Progenitor cell of endocrine pancreas (in vitro differentiated cells): ENCODE data around the gene BCKDHB. TPM values are rescaled to one million over a fixed set of nuclear protein-coding genes. Genes with fewer than 3 reads are reported as not detected.
"Not testable (repeated sequence)": the region's sequence is repeated elsewhere in the genome, so short reads cannot be mapped to it uniquely, and the experiment has no call there.

Source experiments
- DNase-seq: peaks from one replicate; pipeline ENCODE4 v3.0.0; 2021; ENCODE audit warnings: low spot score; ENCODE audit not compliant: unreplicated experiment
- H3K27ac Mint-ChIP-seq: 2 replicates; pipeline ENCODE4 v1.8.0; 2021; ENCODE audit warnings: mild to moderate bottlenecking, moderate library complexity, mixed read lengths
- H3K27me3 Mint-ChIP-seq: 2 replicates; pipeline ENCODE4 v1.8.0; 2021; ENCODE audit warnings: mixed read lengths
- H3K36me3 Mint-ChIP-seq: 2 replicates; pipeline ENCODE4 v1.8.0; 2022; ENCODE audit warnings: mixed read lengths; ENCODE audit not compliant: insufficient read depth
- H3K4me1 Mint-ChIP-seq: 2 replicates; pipeline ENCODE4 v1.8.0; 2021; ENCODE audit warnings: low read depth, mixed read lengths
- H3K4me3 Mint-ChIP-seq: 2 replicates; pipeline ENCODE4 v1.8.0; 2021; ENCODE audit warnings: low read depth, mild to moderate bottlenecking, moderate library complexity, mixed read lengths
- H3K9me3 Mint-ChIP-seq: 2 replicates; pipeline ENCODE4 v1.8.0; 2021; ENCODE audit warnings: low read depth, mixed read lengths
- long read RNA-seq: library from polyadenylated mRNA; unstranded; transcript quantifications from one replicate; pipeline ENCODE4 v2.0.0, GENCODE V29; 2020
- total RNA-seq: library from RNA; stranded (reverse); gene quantifications from 2 replicates; pipeline ENCODE4 v1.2.1, GENCODE V29; 2021
- TF ChIP-seq, protein P1 (sequence below): fragments of 200-600 bp; sonication (generic); IDR thresholded peaks from one replicate; pipeline ENCODE4 v1.5.0; 2021; ENCODE audit warnings: antibody characterized with exemption, mild to moderate bottlenecking; ENCODE audit not compliant: unreplicated experiment

BCKDHB gene
- total RNA-seq: 30.7 and 34.8 TPM in 2 replicates
- long read RNA-seq, transcript BCKDHB-202 (11 exons, 1,514 nt): major isoform, 17 of 40 reads
- long read RNA-seq, partial matches to known transcripts: 3 of 40 reads
- long read RNA-seq, other reads (novel, unspliced or antisense): 16 of 40 reads

DNA sequence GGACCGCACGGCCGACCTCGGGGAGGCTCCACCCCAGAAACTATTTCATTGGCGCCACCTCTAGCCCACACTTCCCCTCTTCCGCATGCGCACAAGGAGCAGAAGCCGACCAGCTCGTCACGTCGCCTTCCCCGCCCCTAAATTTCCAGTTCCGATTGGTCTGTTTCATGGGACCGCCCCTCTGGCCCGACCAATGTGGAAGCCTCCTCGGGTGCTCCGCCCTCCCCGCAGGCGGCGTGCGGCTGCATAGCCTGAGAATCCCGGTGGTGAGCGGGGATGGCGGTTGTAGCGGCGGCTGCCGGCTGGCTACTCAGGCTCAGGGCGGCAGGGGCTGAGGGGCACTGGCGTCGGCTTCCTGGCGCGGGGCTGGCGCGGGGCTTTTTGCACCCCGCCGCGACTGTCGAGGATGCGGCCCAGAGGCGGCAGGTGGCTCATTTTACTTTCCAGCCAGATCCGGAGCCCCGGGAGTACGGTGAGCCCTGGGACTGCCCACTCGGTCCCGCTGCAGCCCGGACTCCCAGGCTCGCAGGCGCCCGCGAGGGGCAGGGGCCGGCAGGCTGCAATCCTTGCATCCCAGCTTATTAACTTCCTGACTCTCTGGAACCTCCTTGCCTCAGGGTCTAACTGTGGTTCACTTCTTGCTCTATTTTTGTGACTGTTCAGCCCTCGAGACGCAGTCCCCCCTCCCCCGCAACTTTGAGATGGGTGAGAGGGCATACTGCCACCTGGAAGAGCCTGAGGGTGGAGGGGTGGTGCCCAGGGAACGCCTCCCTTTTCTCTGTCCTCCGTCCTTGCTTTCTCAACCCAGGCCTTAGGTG lies at the start of gene BCKDHB:
Gene BCKDHB (plus strand): TSS at position 254 of the 818 bp plus-strand sequence. CDS start 23 bp downstream, at position 277.
- TF ChIP-seq, protein P1, sequence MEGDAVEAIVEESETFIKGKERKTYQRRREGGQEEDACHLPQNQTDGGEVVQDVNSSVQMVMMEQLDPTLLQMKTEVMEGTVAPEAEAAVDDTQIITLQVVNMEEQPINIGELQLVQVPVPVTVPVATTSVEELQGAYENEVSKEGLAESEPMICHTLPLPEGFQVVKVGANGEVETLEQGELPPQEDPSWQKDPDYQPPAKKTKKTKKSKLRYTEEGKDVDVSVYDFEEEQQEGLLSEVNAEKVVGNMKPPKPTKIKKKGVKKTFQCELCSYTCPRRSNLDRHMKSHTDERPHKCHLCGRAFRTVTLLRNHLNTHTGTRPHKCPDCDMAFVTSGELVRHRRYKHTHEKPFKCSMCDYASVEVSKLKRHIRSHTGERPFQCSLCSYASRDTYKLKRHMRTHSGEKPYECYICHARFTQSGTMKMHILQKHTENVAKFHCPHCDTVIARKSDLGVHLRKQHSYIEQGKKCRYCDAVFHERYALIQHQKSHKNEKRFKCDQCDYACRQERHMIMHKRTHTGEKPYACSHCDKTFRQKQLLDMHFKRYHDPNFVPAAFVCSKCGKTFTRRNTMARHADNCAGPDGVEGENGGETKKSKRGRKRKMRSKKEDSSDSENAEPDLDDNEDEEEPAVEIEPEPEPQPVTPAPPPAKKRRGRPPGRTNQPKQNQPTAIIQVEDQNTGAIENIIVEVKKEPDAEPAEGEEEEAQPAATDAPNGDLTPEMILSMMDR: no peak
- H3K27ac Mint-ChIP-seq: peak within 1 kb of the TSS; percentile 98
- peak; percentile 97 for DNase-seq

DNA sequence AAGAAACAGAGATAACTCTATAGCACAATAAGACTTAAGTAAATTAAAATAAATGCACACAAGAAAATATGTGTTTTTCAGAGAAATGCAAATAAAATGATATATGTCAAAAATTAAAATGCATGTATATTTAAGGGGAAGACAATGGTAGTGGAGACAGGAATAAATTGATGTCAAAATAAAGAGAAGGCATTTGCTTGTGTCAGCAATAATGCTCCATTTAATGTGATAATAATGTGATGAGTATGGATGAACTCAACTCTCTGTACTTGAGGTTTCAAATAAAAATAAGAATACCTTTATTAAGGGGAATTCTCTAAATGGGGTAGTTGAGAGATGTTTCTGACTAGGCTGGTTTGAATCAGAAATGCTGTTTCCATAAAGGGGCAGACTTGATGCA lies 45.7 kb upstream of the BCKDHB start:
- Mint-ChIP-seq H3K4me3 (no peak overlapping the region), H3K36me3 (no peaks in the 10 kb centered on the region), H3K27ac (no peak overlapping the region), H3K27me3 (no peaks in the 10 kb centered on the region), H3K9me3 (no peaks in the 10 kb centered on the region), H3K4me1 (no peaks in the 10 kb centered on the region)
- DNase-seq: no peak
- TF ChIP-seq, protein P1: no peak

More for the DNA sequence above, at the start of gene BCKDHB:
- Mint-ChIP-seq H3K9me3 (no peaks in the 10 kb centered on the region), H3K4me1 (peaks cover 11% of the 10 kb centered on the region), H3K27me3 (peaks cover 7% of the 10 kb centered on the region), H3K4me3 (peak within 1 kb of the TSS; percentile 97), H3K36me3 (peaks cover 1% of the 10 kb centered on the region)

DNA sequence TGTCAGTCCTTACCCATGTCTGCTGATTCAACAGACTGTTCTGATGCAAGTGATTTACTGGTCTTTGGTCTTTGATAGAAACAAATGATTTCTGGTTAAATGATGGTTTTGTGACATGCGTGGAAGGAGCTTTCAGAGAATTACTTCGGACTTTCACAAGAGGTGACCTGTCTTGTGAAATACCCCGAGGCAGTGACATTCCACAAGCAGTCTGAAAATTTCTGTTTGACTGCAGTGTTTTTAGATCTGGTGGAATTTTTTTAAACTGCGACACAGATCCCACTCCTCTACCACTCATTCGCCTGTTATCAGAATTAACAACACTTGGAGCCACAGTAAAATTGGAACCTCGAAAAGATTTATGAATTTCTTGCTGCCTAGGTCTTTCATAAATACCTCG lies 38.3 kb upstream of the BCKDHB start:
- not testable (repeated sequence) for H3K27ac Mint-ChIP-seq, H3K4me3 Mint-ChIP-seq, H3K4me1 Mint-ChIP-seq, H3K9me3 Mint-ChIP-seq, H3K27me3 Mint-ChIP-seq, H3K36me3 Mint-ChIP-seq, DNase-seq

DNA sequence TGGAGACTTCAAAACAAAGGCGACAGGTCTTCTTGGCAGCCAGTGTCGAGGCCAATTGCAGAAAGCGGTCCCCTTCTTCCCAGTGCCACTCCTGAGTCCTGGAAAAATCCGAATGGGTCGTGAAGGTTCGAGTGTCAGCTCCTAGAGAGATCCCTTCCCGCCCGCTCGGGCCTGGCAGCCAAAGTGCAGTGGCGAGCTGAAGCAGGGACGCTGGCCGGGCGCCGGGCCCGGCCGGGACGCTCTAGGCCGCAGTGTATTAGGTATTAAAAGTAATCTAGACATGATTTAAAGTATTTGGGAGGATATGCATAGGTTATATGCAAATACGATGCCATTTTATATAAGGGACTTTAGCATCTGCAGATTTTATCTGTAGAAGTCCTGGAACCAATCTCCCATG lies 36.0 kb upstream of the BCKDHB start:
- not testable (repeated sequence) for H3K27me3 Mint-ChIP-seq, DNase-seq, H3K4me1 Mint-ChIP-seq, H3K9me3 Mint-ChIP-seq, H3K27ac Mint-ChIP-seq, H3K4me3 Mint-ChIP-seq, H3K36me3 Mint-ChIP-seq

DNA sequence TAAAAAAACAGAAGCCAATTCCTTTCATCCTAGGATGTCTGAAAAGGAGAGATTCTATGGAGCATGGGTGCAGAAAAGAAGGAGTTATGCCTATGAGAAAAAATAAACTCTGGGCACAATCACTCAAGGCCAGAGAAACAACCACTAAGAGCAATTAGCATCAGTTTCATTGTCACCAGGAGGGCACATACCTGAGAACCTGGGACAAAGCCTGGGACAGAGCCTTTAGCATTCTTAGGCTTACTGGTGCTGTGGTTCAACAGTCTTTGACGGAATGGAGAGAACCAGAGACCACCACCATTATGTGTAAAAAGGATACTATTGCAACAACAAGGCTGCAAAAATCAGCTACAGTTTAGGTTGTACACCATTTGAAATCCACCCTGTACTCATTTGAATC lies 29.4 kb upstream of the BCKDHB start:
- no peaks in the 10 kb centered on the region for H3K27me3 Mint-ChIP-seq
- H3K4me3 Mint-ChIP-seq: no peak overlapping the region
- TF ChIP-seq, protein P1: no peak
- no peaks in the 10 kb centered on the region for H3K4me1 Mint-ChIP-seq
- H3K36me3 Mint-ChIP-seq: no peaks in the 10 kb centered on the region
- no peak overlapping the region for H3K27ac Mint-ChIP-seq
- no peak for DNase-seq
- peaks cover 4% of the 10 kb centered on the region for H3K9me3 Mint-ChIP-seq

DNA sequence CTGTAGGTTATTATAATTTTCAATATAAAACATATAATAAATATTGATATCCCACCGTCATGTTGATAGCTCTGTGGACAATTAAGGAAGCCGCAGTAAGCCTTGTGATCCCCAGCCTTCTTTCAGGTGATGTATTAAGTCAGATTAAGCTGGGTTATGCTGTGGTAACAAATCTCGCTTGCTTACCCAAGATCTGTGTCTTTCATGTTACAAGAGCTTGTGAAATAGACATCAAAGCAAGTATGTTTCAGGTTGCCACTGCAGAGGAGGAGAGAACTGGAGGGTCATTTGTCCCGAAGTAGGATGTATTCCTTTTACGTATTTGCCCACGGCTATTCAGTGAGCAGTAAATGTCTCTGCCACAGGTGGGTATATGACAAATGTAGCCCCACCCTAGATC lies 17.8 kb upstream of the BCKDHB start:
- TF ChIP-seq, protein P1: no peak
- DNase-seq: no peak
- Mint-ChIP-seq H3K4me3 (no peak overlapping the region), H3K27me3 (no peaks in the 10 kb centered on the region), H3K4me1 (peaks cover 2% of the 10 kb centered on the region), H3K36me3 (no peaks in the 10 kb centered on the region), H3K27ac (no peak overlapping the region), H3K9me3 (no peaks in the 10 kb centered on the region)
